SK-N-SH treated with all-trans-retinoic acid at 6 μM for 48 hours (cell line): ENCODE results near the gene CUL1.

ENCODE experiments used
- ATAC-seq: fragments of 200-7000 bp; cut with Tn5 transposase; 3 replicates; pipeline ENCODE4 v1.9.1; 2020; ENCODE audit warnings: mild to moderate bottlenecking, moderate library complexity
- ARNTL ChIP-seq: fragments of 450-650 bp; formaldehyde crosslinking; IDR thresholded peaks from 2 replicates; pipeline ENCODE4 v1.5.0; 2020; ENCODE audit warnings: low read depth, mild to moderate bottlenecking, moderate library complexity, borderline replicate concordance
- BACH2 ChIP-seq: fragments of 250-450 bp; sonication (Bioruptor Pico); IDR thresholded peaks from 2 replicates; pipeline ENCODE4 v1.9.0; 2021; ENCODE audit warnings: mild to moderate bottlenecking, borderline replicate concordance
- CREB5 ChIP-seq: fragments of 250-450 bp; sonication (Bioruptor Pico); IDR thresholded peaks from 2 replicates; pipeline ENCODE4 v1.5.1; 2020; ENCODE audit warnings: low read depth, mild to moderate bottlenecking, moderate library complexity
- CSDC2 ChIP-seq: fragments of 250-450 bp; sonication (Bioruptor Pico); IDR thresholded peaks from 2 replicates; pipeline ENCODE4 v1.5.0; 2020; ENCODE audit warnings: mild to moderate bottlenecking, moderate library complexity
- ESRRG ChIP-seq: fragments of 250-450 bp; sonication (Bioruptor Pico); IDR thresholded peaks from 2 replicates; pipeline ENCODE4 v1.6.1; 2021; ENCODE audit warnings: mild to moderate bottlenecking
- GLIS3 ChIP-seq: fragments of 250-450 bp; sonication (Bioruptor Pico); IDR thresholded peaks from 2 replicates; pipeline ENCODE4 v1.5.0; 2020; ENCODE audit warnings: mild to moderate bottlenecking, moderate library complexity
- ISL1 ChIP-seq: fragments of 250-450 bp; sonication (Bioruptor Pico); IDR thresholded peaks from 2 replicates; pipeline ENCODE4 v2.1.2; 2022; ENCODE audit warnings: mild to moderate bottlenecking, moderate library complexity
- OSR1 ChIP-seq: fragments of 250-450 bp; sonication (Bioruptor Pico); IDR thresholded peaks from 2 replicates; pipeline ENCODE4 v1.8.0; 2022; ENCODE audit warnings: moderate library complexity, mild to moderate bottlenecking, inconsistent platforms
- PPARA ChIP-seq: fragments of 250-450 bp; sonication (Bioruptor Pico); IDR thresholded peaks from 2 replicates; pipeline ENCODE4 v1.5.0; 2020; ENCODE audit warnings: mild to moderate bottlenecking, borderline replicate concordance
- RARB ChIP-seq: fragments of 250-450 bp; sonication (Bioruptor Pico); IDR thresholded peaks from 2 replicates; pipeline ENCODE4 v1.8.0; 2021; ENCODE audit warnings: mild to moderate bottlenecking, moderate library complexity
- SNAI2 ChIP-seq: fragments of 250-450 bp; sonication (Bioruptor Pico); IDR thresholded peaks from 2 replicates; pipeline ENCODE4 v1.5.0; 2020; ENCODE audit warnings: mild to moderate bottlenecking, moderate library complexity
- TCF4 ChIP-seq: fragments of 250-450 bp; sonication (Bioruptor Pico); IDR thresholded peaks from 2 replicates; pipeline ENCODE4 v1.8.0; 2021; ENCODE audit warnings: mild to moderate bottlenecking, moderate library complexity, borderline replicate concordance
- TOX ChIP-seq: fragments of 250-450 bp; sonication (Bioruptor Pico); IDR thresholded peaks from 2 replicates; pipeline ENCODE4 v1.8.0; 2021; ENCODE audit warnings: mild to moderate bottlenecking, moderate library complexity, borderline replicate concordance
- ZC3H10 ChIP-seq: fragments of 250-450 bp; sonication (Bioruptor Pico); IDR thresholded peaks from 2 replicates; pipeline ENCODE4 v1.5.1; 2021; ENCODE audit warnings: mild to moderate bottlenecking, moderate library complexity
- ZFP3 ChIP-seq: fragments of 250-450 bp; sonication (Bioruptor Pico); IDR thresholded peaks from 2 replicates; pipeline ENCODE4 v1.5.0; 2020; ENCODE audit warnings: mild to moderate bottlenecking, moderate library complexity
- ZFP30 ChIP-seq: fragments of 450-650 bp; formaldehyde crosslinking; IDR thresholded peaks from 2 replicates; pipeline ENCODE4 v1.5.0; 2022; ENCODE audit warnings: mild to moderate bottlenecking, moderate library complexity
- ZNF565 ChIP-seq: fragments of 450-650 bp; formaldehyde crosslinking; conservative IDR thresholded peaks from 2 replicates; pipeline ENCODE4 v1.5.0; 2020; ENCODE audit warnings: low read depth, mild to moderate bottlenecking, moderate library complexity
- ZNF70 ChIP-seq: fragments of 450-650 bp; formaldehyde crosslinking; IDR thresholded peaks from 2 replicates; pipeline ENCODE4 v1.5.0; 2020; ENCODE audit warnings: mild to moderate bottlenecking, moderate library complexity
- ZNF8 ChIP-seq: fragments of 450-650 bp; formaldehyde crosslinking; IDR thresholded peaks from 2 replicates; pipeline ENCODE4 v1.5.0; 2020; ENCODE audit warnings: mild to moderate bottlenecking, moderate library complexity
- TF ChIP-seq, protein P1 (sequence below): fragments of 250-450 bp; sonication (Bioruptor Pico); IDR thresholded peaks from 2 replicates; pipeline ENCODE4 v1.8.0; 2021; ENCODE audit warnings: low read depth, mild to moderate bottlenecking, moderate library complexity, borderline replicate concordance
- TF ChIP-seq, protein P2 (sequence below): fragments of 250-450 bp; sonication (Bioruptor Pico); IDR thresholded peaks from 2 replicates; pipeline ENCODE4 v1.5.1; 2021; ENCODE audit warnings: mild to moderate bottlenecking, moderate library complexity
- TF ChIP-seq, protein P3 (sequence below): fragments of 250-450 bp; sonication (Bioruptor Pico); IDR thresholded peaks from 2 replicates; pipeline ENCODE4 v1.5.0; 2020; ENCODE audit warnings: mild to moderate bottlenecking, moderate library complexity
- TF ChIP-seq, protein P4 (sequence below): fragments of 250-450 bp; sonication (Bioruptor Pico); IDR thresholded peaks from 2 replicates; pipeline ENCODE4 v1.8.0; 2020; ENCODE audit warnings: mild to moderate bottlenecking, moderate library complexity, borderline replicate concordance

The CUL1 gene

DNA sequence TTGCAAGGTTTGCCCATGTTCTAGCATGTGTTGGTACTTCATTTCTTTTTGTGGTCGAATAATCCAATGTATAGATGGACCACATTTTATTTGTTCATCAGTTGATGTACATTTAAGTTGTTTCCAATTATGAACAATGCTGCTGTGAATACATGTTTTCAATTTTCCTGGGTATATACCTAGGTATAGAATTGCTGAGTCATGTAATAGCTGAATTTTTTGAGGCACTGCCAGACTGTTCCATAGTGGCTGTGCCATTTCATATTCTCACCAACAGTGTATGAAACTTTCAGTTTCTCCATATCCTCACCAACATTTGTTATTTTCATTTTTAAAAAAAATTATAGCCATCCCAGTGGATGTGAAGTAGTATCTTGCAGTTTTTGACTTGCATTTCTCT lies 94.9 kb downstream of the CUL1 start:
- no peak for TF ChIP-seq GLIS3 (CRISPR knock-in tag)
- no peak for TF ChIP-seq ARNTL (CRISPR knock-in tag)
- peak; percentile 84; the same call in 1 of the 2 replicates for TF ChIP-seq BACH2 (CRISPR knock-in tag)
- no peak for TF ChIP-seq ZFP30 (CRISPR knock-in tag)
- TF ChIP-seq ZNF70 (CRISPR knock-in tag): no peak
- no peak for TF ChIP-seq RARB (CRISPR knock-in tag)
- no peak for ATAC-seq

DNA sequence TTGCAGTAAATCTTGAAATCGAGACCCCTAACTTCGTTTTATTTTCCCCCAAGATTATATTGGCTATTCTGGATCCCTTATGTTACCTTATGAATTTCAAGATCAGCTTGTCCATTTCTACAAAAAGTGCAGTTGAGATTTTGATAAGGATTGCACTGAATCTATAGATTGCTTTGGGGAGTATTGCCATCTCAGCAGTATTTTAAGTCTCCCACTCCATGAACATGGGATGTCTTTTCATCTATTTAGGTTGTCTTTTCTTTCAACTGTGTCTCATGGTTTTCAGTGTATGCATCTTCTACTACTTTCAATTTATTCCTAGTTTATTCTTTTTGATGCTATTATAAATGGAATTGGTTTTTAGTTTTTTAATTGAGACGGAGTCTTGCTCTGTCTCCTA lies 95.8 kb downstream of the CUL1 start:
- ATAC-seq: no peak
- no peak for TF ChIP-seq CREB5
- no peak for TF ChIP-seq PPARA (CRISPR knock-in tag)
- TF ChIP-seq ZNF565: no peak
- no peak for TF ChIP-seq TOX
- TF ChIP-seq, protein P1, sequence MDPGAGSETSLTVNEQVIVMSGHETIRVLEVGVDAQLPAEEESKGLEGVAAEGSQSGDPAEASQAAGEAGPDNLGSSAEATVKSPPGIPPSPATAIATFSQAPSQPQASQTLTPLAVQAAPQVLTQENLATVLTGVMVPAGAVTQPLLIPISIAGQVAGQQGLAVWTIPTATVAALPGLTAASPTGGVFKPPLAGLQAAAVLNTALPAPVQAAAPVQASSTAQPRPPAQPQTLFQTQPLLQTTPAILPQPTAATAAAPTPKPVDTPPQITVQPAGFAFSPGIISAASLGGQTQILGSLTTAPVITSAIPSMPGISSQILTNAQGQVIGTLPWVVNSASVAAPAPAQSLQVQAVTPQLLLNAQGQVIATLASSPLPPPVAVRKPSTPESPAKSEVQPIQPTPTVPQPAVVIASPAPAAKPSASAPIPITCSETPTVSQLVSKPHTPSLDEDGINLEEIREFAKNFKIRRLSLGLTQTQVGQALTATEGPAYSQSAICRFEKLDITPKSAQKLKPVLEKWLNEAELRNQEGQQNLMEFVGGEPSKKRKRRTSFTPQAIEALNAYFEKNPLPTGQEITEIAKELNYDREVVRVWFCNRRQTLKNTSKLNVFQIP (CRISPR knock-in tag): no peak
- no peak for TF ChIP-seq CSDC2 (CRISPR knock-in tag)
- TF ChIP-seq, protein P2, sequence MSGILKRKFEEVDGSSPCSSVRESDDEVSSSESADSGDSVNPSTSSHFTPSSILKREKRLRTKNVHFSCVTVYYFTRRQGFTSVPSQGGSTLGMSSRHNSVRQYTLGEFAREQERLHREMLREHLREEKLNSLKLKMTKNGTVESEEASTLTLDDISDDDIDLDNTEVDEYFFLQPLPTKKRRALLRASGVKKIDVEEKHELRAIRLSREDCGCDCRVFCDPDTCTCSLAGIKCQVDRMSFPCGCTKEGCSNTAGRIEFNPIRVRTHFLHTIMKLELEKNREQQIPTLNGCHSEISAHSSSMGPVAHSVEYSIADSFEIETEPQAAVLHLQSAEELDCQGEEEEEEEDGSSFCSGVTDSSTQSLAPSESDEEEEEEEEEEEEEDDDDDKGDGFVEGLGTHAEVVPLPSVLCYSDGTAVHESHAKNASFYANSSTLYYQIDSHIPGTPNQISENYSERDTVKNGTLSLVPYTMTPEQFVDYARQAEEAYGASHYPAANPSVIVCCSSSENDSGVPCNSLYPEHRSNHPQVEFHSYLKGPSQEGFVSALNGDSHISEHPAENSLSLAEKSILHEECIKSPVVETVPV (CRISPR knock-in tag): no peak
- no peak for TF ChIP-seq ISL1
- TF ChIP-seq ZFP3 (CRISPR knock-in tag): no peak
- no peak for TF ChIP-seq ARNTL (CRISPR knock-in tag)
- TF ChIP-seq, protein P3, sequence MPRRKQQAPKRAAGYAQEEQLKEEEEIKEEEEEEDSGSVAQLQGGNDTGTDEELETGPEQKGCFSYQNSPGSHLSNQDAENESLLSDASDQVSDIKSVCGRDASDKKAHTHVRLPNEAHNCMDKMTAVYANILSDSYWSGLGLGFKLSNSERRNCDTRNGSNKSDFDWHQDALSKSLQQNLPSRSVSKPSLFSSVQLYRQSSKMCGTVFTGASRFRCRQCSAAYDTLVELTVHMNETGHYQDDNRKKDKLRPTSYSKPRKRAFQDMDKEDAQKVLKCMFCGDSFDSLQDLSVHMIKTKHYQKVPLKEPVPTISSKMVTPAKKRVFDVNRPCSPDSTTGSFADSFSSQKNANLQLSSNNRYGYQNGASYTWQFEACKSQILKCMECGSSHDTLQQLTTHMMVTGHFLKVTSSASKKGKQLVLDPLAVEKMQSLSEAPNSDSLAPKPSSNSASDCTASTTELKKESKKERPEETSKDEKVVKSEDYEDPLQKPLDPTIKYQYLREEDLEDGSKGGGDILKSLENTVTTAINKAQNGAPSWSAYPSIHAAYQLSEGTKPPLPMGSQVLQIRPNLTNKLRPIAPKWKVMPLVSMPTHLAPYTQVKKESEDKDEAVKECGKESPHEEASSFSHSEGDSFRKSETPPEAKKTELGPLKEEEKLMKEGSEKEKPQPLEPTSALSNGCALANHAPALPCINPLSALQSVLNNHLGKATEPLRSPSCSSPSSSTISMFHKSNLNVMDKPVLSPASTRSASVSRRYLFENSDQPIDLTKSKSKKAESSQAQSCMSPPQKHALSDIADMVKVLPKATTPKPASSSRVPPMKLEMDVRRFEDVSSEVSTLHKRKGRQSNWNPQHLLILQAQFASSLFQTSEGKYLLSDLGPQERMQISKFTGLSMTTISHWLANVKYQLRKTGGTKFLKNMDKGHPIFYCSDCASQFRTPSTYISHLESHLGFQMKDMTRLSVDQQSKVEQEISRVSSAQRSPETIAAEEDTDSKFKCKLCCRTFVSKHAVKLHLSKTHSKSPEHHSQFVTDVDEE (CRISPR knock-in tag): no peak
- no peak for TF ChIP-seq ZNF8 (CRISPR knock-in tag)
- TF ChIP-seq OSR1 (CRISPR knock-in tag): no peak
- TF ChIP-seq ZNF70 (CRISPR knock-in tag): no peak
- no peak for TF ChIP-seq SNAI2 (CRISPR knock-in tag)
- TF ChIP-seq TCF4: no peak
- TF ChIP-seq, protein P4, sequence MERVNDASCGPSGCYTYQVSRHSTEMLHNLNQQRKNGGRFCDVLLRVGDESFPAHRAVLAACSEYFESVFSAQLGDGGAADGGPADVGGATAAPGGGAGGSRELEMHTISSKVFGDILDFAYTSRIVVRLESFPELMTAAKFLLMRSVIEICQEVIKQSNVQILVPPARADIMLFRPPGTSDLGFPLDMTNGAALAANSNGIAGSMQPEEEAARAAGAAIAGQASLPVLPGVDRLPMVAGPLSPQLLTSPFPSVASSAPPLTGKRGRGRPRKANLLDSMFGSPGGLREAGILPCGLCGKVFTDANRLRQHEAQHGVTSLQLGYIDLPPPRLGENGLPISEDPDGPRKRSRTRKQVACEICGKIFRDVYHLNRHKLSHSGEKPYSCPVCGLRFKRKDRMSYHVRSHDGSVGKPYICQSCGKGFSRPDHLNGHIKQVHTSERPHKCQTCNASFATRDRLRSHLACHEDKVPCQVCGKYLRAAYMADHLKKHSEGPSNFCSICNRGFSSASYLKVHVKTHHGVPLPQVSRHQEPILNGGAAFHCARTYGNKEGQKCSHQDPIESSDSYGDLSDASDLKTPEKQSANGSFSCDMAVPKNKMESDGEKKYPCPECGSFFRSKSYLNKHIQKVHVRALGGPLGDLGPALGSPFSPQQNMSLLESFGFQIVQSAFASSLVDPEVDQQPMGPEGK: no peak

DNA sequence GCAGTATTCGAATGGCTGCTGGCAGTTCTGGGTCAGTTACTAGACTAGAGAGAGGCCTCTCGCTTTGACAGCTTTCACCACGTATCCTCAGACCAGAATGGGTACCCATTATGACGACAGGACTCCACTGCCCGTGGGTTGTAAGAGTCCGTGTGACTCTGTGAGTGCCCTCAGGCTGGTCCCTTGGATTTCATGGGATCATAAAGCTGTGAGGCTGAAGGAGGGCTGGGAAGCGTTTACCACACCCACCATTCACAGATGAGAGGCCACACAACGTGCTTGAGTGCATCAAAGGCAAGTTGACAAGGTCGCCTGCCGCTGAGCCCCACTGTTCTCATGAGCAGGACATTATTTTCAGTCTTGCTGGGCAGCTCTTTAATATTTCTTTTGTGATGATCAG lies 98.1 kb downstream of the CUL1 start:
- ATAC-seq: no peak
- TF ChIP-seq ZNF70 (CRISPR knock-in tag) (no peak), ARNTL (CRISPR knock-in tag) (no peak), ZC3H10 (CRISPR knock-in tag) (no peak), CSDC2 (CRISPR knock-in tag) (no peak), GLIS3 (CRISPR knock-in tag) (no peak), TOX (no peak), CREB5 (no peak), ESRRG (CRISPR knock-in tag) (no peak), ZFP3 (CRISPR knock-in tag) (no peak)
- TF ChIP-seq, protein P3 (CRISPR knock-in tag): no peak
- TF ChIP-seq, protein P4: no peak
